C4-2B (cell line): Measurements from ENCODE around the gene P2RX2.

Experiments used
- H3K27ac ChIP-seq: fragments of 450-650 bp; 2 replicates; pipeline ENCODE4 v1.5.1; 2017
- CTCF ChIP-seq: fragments of 450-650 bp; conservative IDR thresholded peaks from 2 replicates; pipeline ENCODE4 v1.5.1; 2017; ENCODE audit warnings: mild to moderate bottlenecking
- ZFX ChIP-seq: fragments of 450-650 bp; IDR thresholded peaks from 2 replicates; pipeline ENCODE4 v1.6.1; 2017

Gene P2RX2

GRCh38 chr12:132648616-132649225 is 30.1 kb downstream of the P2RX2 start:
- TF ChIP-seq ZFX (no peak), CTCF (no peak)

GRCh38 chr12:132649226-132649945 is 30.8 kb downstream of the P2RX2 start:
- H3K27ac ChIP-seq: no peak overlapping the region
- no peak for TF ChIP-seq ZFX
- no peak for TF ChIP-seq CTCF

More at GRCh38 chr12:132648616-132649225, 30.1 kb downstream of the P2RX2 start:
- no peak overlapping the region for H3K27ac ChIP-seq

- no peak for TF ChIP-seq CTCF
- no peak for TF ChIP-seq ZFX
- H3K27ac ChIP-seq: no peak overlapping the region
Observed at GRCh38 chr12:132651444-132652100, 33.0 kb downstream of the P2RX2 start.

- TF ChIP-seq CTCF (no peak), ZFX (no peak)
- H3K27ac ChIP-seq: no peak overlapping the region
Observed at GRCh38 chr12:132653567-132654290, 35.2 kb downstream of the P2RX2 start.

- H3K27ac ChIP-seq: no peak overlapping the region
- TF ChIP-seq CTCF (no peak), ZFX (no peak)
Observed at GRCh38 chr12:132657004-132657727, 38.6 kb downstream of the P2RX2 start.

GRCh38 chr12:132658149-132658894 is 39.7 kb downstream of the P2RX2 start:
- no peak overlapping the region for H3K27ac ChIP-seq
- no peak for TF ChIP-seq ZFX
- no peak for TF ChIP-seq CTCF
